HG02571 (cell line): ENCODE measurements around the gene LILRA5.
"Not testable (repeated sequence)": the region's sequence is repeated elsewhere in the genome, so short reads cannot be mapped to it uniquely, and the experiment has no call there.

Experiments
- ATAC-seq: cut with Tn5 transposase; IDR thresholded peaks from one replicate; pipeline ENCODE4 v1.9.1; 2021; ENCODE audit warnings: mild to moderate bottlenecking, moderate library complexity; ENCODE audit not compliant: unreplicated experiment

LILRA5 gene

GRCh38 chr19:54312436-54313377, at the start of gene LILRA5:
Gene LILRA5 (minus strand): TSS chr19:54313166. CDS start chr19:54313019, 147 bp downstream.
- ATAC-seq = no peak

DNA sequence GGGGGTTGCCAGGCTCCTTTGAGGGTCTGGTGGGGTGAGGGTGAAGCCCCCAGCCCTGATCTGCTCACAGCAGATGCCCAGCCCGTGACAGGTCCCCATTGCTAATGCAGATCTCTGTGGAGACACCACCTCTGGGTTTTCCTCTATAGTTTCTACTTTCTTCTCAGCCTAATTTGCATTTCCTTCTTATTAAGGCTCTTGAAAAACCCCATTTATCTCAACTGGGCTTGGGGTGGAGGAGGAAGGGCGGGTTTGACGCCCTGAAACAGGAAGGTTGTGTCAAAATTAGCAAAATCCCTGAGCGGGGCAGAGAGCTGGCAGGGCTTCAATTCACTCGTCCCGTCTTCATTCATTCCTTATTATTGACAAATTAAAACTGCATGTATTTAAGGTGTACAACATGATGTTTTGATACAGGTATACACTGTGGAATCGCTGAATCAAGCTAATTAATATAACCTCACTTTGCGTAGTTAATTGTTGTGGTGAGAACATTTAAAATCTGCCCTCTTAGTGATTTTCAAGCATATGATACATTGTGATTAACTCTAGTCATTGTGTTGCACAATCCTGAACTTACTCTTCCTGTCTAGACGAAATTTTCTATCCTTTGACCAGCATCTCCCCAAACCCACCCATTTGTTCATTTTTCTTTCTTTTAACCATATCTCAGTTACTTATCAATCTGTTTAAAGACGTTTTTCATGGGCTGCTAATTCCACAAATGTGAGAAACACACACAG, 48.9 kb upstream of the LILRA5 start:
- ATAC-seq = not testable (repeated sequence)

- not testable (repeated sequence) for ATAC-seq
Measured at GRCh38 chr19:54359149-54359820, 46.3 kb upstream of the LILRA5 start.

- no peak for ATAC-seq
Measured at GRCh38 chr19:54357381-54357780, 44.4 kb upstream of the LILRA5 start.

DNA sequence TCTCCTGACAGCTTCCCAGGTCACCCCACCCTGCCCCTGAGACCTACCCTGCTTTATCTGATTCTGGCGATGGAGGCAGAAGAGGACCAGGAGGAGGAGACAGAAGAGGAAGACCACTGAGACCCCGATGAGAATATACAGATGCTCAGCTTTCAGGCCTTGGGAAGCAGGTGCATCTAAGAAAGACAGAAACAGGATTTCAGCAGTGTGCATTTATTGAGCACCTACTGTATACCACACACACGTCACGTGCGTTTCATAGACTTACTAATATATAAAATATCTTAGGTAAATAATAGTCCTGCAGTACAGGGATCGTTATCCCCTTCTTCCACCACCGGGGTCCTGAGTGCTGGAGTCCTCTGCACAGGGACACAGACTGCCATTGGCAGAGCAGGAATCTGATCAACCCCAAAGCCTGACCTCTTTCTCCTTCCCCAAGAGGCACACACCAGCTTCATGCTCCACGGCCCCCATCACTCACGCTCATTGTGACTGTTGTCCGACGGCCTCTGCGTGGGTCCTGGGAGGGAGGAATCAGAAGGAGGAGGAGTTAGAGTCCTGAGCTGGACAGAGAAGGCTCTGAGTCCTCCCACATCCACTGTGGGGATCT, 43.6 kb upstream of the LILRA5 start:
- ATAC-seq = no peak

DNA sequence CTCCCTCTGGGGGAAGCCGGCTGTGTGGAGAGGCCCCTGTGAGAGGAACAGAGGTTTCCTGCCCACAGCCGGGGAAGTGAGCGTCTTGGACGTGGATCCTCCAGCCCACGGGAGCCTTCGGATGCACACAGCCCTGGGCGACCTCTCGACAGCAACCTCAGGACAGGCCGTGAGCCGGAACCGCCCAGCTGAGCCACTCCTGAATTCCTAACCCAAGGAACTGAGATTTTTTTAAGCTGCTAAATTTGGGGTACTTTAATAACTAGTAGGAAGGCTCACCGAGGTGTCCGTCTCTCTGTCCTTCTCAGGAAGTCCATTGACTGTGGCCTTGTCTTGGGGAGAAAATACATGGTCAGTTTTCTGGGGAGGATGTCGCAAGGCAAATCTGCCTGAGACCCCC, 42.7 kb upstream of the LILRA5 start:
- no peak for ATAC-seq

DNA sequence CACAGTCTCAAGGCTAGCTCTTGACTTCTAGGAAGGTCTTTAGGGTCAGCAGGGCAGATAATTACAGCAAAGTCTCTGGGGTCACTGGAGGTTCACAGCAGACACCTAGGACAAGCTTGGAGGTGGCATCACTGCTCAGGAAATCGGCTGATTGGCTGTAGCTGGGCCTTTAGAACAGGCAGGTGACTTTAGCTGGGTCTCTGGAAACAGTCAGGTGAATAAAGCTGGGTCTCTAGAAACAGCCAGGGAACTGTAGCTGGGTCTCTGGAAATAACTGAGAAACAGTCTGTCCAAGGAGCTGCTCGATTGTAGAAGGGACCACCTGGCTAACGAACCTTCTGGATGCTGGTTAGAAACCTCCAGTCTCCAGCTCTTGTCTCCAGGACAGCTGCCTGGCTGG, 41.8 kb upstream of the LILRA5 start:
- ATAC-seq = no peak

GRCh38 chr19:54352546-54352945, 39.6 kb upstream of the LILRA5 start:
- no peak for ATAC-seq

DNA sequence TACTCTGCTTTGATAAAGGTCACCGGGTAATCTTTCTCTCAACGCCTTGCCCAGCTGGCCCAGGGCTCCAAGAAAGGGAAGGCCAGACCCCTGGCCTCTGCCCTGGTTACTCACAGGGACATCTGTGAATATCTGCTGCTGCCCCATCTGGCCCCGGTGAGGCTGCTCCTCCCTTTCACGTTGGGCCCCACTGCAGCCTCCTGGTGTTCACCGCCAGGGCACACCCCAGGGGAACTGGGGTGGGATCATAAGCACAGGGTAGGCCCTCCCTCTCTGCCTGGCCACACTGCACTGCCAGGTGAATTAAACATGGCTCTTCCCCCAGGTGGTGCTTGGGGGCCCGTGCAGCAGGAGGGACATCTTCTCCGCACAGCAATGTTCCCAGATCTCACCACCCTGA, 39.1 kb upstream of the LILRA5 start:
- ATAC-seq = no peak

DNA sequence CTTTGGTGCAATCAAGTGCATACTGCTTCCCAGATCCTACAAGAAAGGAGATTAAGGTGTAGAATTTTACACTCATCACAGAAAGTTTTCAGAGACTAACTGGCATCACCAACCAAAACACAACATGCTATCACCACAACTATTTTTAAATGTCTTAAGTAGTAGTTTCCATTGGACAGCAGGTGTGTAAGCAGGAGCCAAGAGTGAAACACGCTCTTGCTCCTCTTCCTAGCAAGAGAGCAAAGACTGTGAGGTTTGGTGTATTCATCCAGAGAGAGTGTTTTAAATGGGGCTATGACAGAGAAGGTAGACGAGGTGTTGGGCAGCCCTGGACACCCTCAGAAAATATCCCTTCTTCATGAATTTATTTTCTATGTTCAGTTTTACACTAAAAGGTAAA, 38.5 kb upstream of the LILRA5 start:
- no peak for ATAC-seq

GRCh38 chr19:54345938-54346386, 33.0 kb upstream of the LILRA5 start:
- no peak for ATAC-seq

DNA sequence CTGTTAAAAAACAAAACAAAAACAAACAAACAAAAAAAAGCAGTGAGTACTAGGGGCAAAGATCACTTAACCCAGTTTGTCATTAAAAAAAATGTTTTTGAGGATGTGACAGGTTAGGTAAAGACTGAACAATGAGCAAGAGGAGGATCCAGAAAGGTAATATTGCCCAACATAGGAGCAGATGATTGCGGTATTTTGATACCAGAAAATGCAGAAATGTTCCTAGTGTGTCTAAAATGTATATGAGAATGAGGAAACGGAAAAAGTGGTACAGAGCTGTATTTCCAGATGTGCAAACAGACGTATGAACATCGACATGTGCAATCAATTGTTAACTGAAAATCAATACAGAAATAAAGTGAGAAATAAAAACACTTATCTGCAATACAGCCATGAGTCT, 30.9 kb upstream of the LILRA5 start:
- no peak for ATAC-seq

- ATAC-seq = no peak
Measured at GRCh38 chr19:54341295-54341694, 28.3 kb upstream of the LILRA5 start.

DNA sequence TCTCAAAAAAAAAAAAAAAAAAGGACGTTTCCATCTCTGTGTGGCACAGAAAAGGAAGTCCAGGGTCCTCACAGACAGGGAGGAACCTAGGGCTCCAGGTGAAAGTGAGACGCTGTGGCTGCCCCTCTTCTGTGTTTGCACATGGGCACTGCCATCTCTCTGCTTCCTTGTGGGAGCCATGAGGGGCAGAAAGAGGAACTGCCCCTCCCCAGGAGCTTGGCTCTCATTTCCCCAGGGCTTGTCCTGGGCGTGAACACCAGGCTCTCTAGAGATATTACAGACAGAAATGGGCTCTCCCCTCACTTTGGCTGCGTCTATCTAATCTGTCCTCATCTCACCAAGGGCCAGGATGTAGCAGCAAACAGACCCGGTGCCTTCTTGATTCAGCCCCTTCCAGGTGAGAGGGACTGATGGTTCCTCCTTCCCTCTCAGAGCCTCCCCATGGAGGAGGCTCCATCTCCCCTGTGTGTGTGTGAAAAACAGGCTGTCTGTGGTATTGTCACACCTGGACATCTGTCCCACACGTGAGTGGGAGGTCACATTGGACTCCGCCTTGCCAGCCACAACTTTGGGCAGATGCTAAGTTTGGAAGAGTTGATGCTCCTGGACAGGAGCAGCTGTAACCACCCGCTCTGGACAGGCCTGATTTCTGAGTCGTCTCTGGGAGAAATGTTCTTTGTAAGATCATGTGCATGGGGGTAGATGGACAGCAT, 26.8 kb upstream of the LILRA5 start:
- ATAC-seq = no peak

DNA sequence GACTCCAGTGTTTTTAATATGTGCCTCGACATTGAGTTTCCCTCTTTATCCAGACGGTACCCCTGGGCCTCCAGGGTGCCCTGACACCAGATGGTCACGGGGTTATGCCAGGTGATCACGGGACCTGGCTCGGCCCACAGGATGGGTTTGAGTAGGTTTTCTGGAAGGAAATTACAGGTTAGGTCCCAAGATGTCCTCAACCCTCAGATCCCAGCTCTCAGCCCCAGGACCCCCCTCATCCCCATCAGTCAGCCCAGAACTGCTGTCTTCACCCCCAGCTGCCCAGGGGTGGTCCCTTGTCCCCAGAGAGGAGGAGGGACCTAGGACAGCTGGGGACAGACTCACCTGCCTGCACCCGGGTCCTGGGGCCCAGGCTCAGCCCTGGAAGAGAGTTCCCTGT, 25.6 kb upstream of the LILRA5 start:
- no peak for ATAC-seq

GRCh38 chr19:54337858-54338230, 24.9 kb upstream of the LILRA5 start:
- no peak for ATAC-seq

- ATAC-seq = no peak
Measured at GRCh38 chr19:54336893-54337857, 24.2 kb upstream of the LILRA5 start.

DNA sequence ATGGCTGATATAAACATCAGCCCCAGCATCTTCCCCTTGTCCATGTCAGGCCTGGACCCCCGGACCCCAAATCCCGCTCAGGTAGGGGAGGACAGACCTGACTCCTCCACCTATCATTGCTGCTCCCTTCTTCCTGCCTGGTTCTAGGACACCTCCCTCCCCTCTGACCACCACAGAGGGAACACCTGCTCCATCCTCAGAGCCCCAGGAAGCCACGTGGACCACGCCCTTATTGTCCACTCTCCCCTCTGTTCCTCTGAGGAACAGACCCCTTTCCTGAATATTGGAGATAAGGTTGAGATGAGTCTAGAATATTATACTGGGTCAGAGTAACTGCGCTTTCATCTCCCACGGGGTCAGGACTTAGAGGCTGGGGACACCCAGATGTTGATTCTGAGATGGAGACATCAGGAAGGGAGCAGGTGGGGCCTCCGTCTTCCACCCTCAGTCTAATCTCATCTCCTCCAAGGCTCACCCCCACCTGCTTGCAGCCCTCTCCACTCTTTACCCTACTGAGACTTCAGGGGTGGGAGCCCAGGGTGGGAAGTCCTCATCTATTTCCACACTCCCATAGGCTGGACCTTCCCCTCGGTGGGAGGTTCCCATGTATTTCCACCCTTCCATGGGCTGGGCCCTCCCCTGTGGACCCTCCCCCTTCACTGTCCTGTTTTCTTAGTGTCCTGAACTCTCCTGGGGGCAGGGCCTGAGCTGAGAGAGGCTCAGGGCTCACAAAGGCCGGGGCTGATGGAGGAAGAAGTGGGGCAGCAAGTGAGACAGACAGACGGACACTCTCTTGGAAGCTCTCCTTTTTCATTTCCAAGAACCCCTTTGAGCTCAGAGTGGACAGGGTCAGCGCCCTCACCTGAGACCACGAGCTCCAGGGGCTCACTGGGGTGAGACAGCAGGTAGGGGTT, 23.3 kb upstream of the LILRA5 start:
- ATAC-seq = no peak
